Endothelial cell of umbilical vein (primary cell): ENCODE results near the gene ZNF74. TPM values are rescaled to one million over a fixed set of nuclear protein-coding genes. Genes with fewer than 3 reads are reported as not detected.

Experiments used
- BruUV-seq: library from RNA; stranded (reverse); fragments of 400-500 nt; replicated peaks from 2 replicates; lab custom pipeline; 2021; lab: Mats Ljungman, UMichigan
- CTCF ChIA-PET: fragments of 300-600, 350-600 bp; sonication (Branson Sonifier 250); formaldehyde crosslinking; loops from one replicate; lab custom pipeline; 2021; ENCODE audit warnings: antibody characterized with exemption, inconsistent platforms; lab: Charles Lee
- POLR2A ChIA-PET: fragments of 300-600, 350-600 bp; sonication (Branson Sonifier 250); formaldehyde crosslinking; loops from one replicate; lab custom pipeline; 2021; ENCODE audit warnings: antibody characterized with exemption, inconsistent platforms; lab: Charles Lee
- DNase-seq: peaks from one replicate; pipeline ENCODE4 v3.0.0-alpha.2; 2011; ENCODE audit warnings: low read depth, low spot score
- FAIRE-seq: peaks from 2 replicates; lab custom pipeline; 2011; peaks lifted over from hg19 to GRCh38; lab: Jason Lieb, UNC
- H2AFZ ChIP-seq: 2 replicates; pipeline ENCODE4 v1.6.0; 2012; ENCODE audit warnings: low read depth, low read length, control low read depth, inconsistent platforms
- H3K27ac ChIP-seq: 2 replicates; pipeline ENCODE4 v1.5.1; 2011; ENCODE audit warnings: low read depth, mild to moderate bottlenecking, control low read depth, low read length, moderate library complexity; ENCODE audit not compliant: insufficient read depth
- H3K27me3 ChIP-seq, 2 experiments: 2 replicates each; pipeline versions ENCODE4 v1.6.0 to v1.6.1; 2011; ENCODE audit warnings: low read length in 2 of 2, mixed read lengths in 1 of 2; ENCODE audit not compliant: control insufficient read depth in 2 of 2, insufficient read depth in 2 of 2
- H3K36me3 ChIP-seq, 2 experiments: 2 replicates in 1 of 2; 3 replicates in 1 of 2; pipeline ENCODE4 v1.5.1; 2011; ENCODE audit warnings: low read length in 2 of 2, mild to moderate bottlenecking in 1 of 2, moderate library complexity in 1 of 2; ENCODE audit not compliant: control insufficient read depth in 2 of 2, insufficient read depth in 2 of 2; ENCODE audit errors: extremely low read depth in 1 of 2
- H3K4me1 ChIP-seq: 3 replicates; pipeline ENCODE4 v1.5.1; 2011; ENCODE audit warnings: mild to moderate bottlenecking, low read length; ENCODE audit not compliant: control insufficient read depth, insufficient read depth; ENCODE audit errors: extremely low read depth
- H3K4me2 ChIP-seq: 2 replicates; pipeline ENCODE4 v1.6.1; 2011; ENCODE audit warnings: low read length, control low read depth, mixed read lengths; ENCODE audit not compliant: insufficient read depth
- H3K4me3 ChIP-seq, 3 experiments: fragments of 200-600 bp in 1 of 3; sonication (generic), shearing (Covaris generic) in 1 of 3; replicated peaks in 1 of 3; 2 replicates each; pipeline ENCODE4 v1.5.1; 2011 to 2016; ENCODE audit warnings: control low read depth in 3 of 3, low read length in 3 of 3, mild to moderate bottlenecking in 2 of 3, inconsistent platforms in 1 of 3, low read depth in 1 of 3, moderate library complexity in 1 of 3; ENCODE audit not compliant: insufficient read depth in 1 of 3
- H3K79me2 ChIP-seq: 2 replicates; pipeline ENCODE4 v1.6.0; 2012; ENCODE audit warnings: low read length, inconsistent platforms; ENCODE audit not compliant: control insufficient read depth, insufficient read depth
- H3K9ac ChIP-seq: replicated peaks from 2 replicates; pipeline ENCODE3; 2011; ENCODE audit warnings: low read length, control low read depth; ENCODE audit not compliant: insufficient read depth; ENCODE audit errors: extremely low read depth
- H3K9me1 ChIP-seq: replicated peaks from 3 replicates; pipeline ENCODE4 v1.6.0; 2011; ENCODE audit warnings: mild to moderate bottlenecking, low read length; ENCODE audit not compliant: control insufficient read depth, insufficient read depth; ENCODE audit errors: extremely low read depth
- H3K9me3 ChIP-seq: replicated peaks from 2 replicates; pipeline ENCODE4 v1.5.1; 2012; ENCODE audit warnings: low read length, inconsistent platforms; ENCODE audit not compliant: control insufficient read depth, insufficient read depth
- H4K20me1 ChIP-seq: replicated peaks from 2 replicates; pipeline ENCODE3; 2011; ENCODE audit warnings: mild to moderate bottlenecking, low read length; ENCODE audit not compliant: control insufficient read depth, insufficient read depth; ENCODE audit errors: extremely low read depth
- EZH2 ChIP-seq: IDR thresholded peaks from 2 replicates; pipeline ENCODE4 v1.6.1; 2012; ENCODE audit warnings: borderline replicate concordance, low read depth, mild to moderate bottlenecking, moderate library complexity, low read length, inconsistent platforms; ENCODE audit not compliant: severe bottlenecking
- FOS ChIP-seq: IDR thresholded peaks from 2 replicates; pipeline ENCODE4 v1.6.1; 2011; ENCODE audit warnings: mild to moderate bottlenecking, low read length, moderate library complexity, borderline replicate concordance; ENCODE audit not compliant: insufficient read depth
- GATA2 ChIP-seq: IDR thresholded peaks from 2 replicates; pipeline ENCODE4 v1.7.0; 2011; ENCODE audit warnings: low read depth, mild to moderate bottlenecking, moderate library complexity, mixed read lengths, low read length; ENCODE audit not compliant: insufficient read length, insufficient read depth
- JUN ChIP-seq: IDR thresholded peaks from 2 replicates; pipeline ENCODE4 v1.6.1; 2011; ENCODE audit warnings: borderline replicate concordance, low read depth; ENCODE audit not compliant: insufficient read length, insufficient read depth
- MYC ChIP-seq: IDR thresholded peaks from one replicate; pipeline ENCODE4 v1.6.1; 2011; ENCODE audit warnings: mild to moderate bottlenecking, low read depth, low read length
- POLR2A ChIP-seq: IDR thresholded peaks from 2 replicates; pipeline ENCODE4 v1.6.1; 2012; ENCODE audit warnings: low read depth, mild to moderate bottlenecking, control low read depth, low read length
- POLR2AphosphoS5 ChIP-seq: IDR thresholded peaks from 2 replicates; pipeline ENCODE4 v1.6.1; 2012; ENCODE audit warnings: low read depth, mild to moderate bottlenecking, control low read depth, low read length, moderate library complexity; ENCODE audit not compliant: insufficient read depth
- dilution Hi-C: fragments of 300-500 bp; cut with MboI; formaldehyde crosslinking; loops from one replicate; pipeline ENCODE4 v1.15.0; 2019; ENCODE audit warnings: low sequenced_read_pairs; ENCODE audit not compliant: extremely low pct_ligation_motif_present
- intact Hi-C: fragments of 100-400 bp; cut with micrococcal nuclease; formaldehyde crosslinking; loops from one replicate; pipeline ENCODE4 v1.10.0; 2022
- polyA plus RNA-seq, 4 experiments: library from polyadenylated mRNA; depleted of rRNA in 3 of 4; stranded (reverse) in 3 of 4; unstranded in 1 of 4; fragments of >200 nt; gene quantifications; 2 replicates each; pipeline versions ENCODE4 v1.2.1 to v1.2.3, GENCODE V29; 2011 to 2012; ENCODE audit warnings: missing spikeins in 1 of 4
- total RNA-seq: library from RNA; stranded (reverse); gene quantifications from 2 replicates; pipeline ENCODE4 v1.2.3, GENCODE V29; 2021
- TF ChIP-seq, protein P1 (sequence below): IDR thresholded peaks from 2 replicates; pipeline ENCODE4 v1.6.1; 2011; ENCODE audit not compliant: insufficient read depth, insufficient read length
- TF ChIP-seq, protein P2 (sequence below), 2 donors: IDR thresholded peaks; 1 replicate in 1 of 2; 2 replicates in 1 of 2; pipeline ENCODE4 v1.5.1; 2011; ENCODE audit warnings: low read length in 2 of 2, mild to moderate bottlenecking in 2 of 2, moderate library complexity in 2 of 2, control low read depth in 1 of 2, inconsistent platforms in 1 of 2, low read depth in 1 of 2; ENCODE audit not compliant: insufficient read depth in 1 of 2; ENCODE audit errors: extremely low read depth in 1 of 2

The ZNF74 gene
- total and polyA plus RNA-seq, 2 donors (not counting 3 experiments of a cell fraction or from before 2014, with no cell fraction given): 8.6 to 13.4 TPM

DNA sequence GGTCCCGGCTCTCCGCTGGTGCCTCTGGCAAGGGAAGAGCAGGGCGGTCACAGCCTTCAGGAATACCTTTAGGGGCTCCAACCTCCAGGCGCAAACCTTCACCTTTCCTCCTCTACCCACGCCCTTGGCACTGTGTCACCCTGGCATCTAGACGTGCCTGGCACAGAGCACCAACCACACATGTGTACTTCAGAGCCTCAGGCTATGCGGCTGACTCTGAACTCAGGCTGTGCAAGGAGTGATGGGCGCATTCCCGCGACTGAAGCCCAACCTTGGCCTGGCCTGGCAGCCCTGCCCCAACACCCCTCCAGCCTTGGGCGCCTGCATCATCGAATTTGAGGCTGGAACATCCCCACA lies 32.3 kb downstream of the ZNF74 start:
- Histone ChIP-seq H3K4me3 (no peak overlapping the region), H3K27ac (no peak overlapping the region), H3K4me1 (peaks cover 2% of the 10 kb centered on the region), H4K20me1 (no peaks in the 10 kb centered on the region), H3K27me3 (no peaks in the 10 kb centered on the region), H3K79me2 (no peaks in the 10 kb centered on the region), H3K9me1 (no peaks in the 10 kb centered on the region), H2AFZ (no peak overlapping the region), H3K9me3 (no peaks in the 10 kb centered on the region), H3K36me3 (peaks cover 4 to 18% of the 10 kb centered on the region in 2 experiments), H3K4me2 (no peak overlapping the region), H3K9ac (no peak overlapping the region)
- DNase-seq (no peak), FAIRE-seq (no peak)
- intact Hi-C loops (no loop called here), dilution Hi-C loops (no loop called here)
- TF ChIP-seq, protein P1, sequence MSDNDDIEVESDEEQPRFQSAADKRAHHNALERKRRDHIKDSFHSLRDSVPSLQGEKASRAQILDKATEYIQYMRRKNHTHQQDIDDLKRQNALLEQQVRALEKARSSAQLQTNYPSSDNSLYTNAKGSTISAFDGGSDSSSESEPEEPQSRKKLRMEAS: no peak
- TF ChIP-seq POLR2A (no peak), MYC (no peak), FOS (no peak), GATA2 (no peak), EZH2 (no peak), POLR2AphosphoS5 (no peak), JUN (no peak)
- TF ChIP-seq, protein P2, sequence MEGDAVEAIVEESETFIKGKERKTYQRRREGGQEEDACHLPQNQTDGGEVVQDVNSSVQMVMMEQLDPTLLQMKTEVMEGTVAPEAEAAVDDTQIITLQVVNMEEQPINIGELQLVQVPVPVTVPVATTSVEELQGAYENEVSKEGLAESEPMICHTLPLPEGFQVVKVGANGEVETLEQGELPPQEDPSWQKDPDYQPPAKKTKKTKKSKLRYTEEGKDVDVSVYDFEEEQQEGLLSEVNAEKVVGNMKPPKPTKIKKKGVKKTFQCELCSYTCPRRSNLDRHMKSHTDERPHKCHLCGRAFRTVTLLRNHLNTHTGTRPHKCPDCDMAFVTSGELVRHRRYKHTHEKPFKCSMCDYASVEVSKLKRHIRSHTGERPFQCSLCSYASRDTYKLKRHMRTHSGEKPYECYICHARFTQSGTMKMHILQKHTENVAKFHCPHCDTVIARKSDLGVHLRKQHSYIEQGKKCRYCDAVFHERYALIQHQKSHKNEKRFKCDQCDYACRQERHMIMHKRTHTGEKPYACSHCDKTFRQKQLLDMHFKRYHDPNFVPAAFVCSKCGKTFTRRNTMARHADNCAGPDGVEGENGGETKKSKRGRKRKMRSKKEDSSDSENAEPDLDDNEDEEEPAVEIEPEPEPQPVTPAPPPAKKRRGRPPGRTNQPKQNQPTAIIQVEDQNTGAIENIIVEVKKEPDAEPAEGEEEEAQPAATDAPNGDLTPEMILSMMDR (IDR thresholded peaks at IDR 0.05; ENCODE audit: extremely low read depth in 1 of 2, insufficient read depth in 1 of 2, low read depth in 1 of 2, low read length in 2 of 2): no peak
- ChIA-PET POLR2A (no interaction called here), CTCF (interaction anchor here (2.6 kb wide), 1 partner anchor 8 kb away, joined by 23 read pairs; no protein-coding TSS in a partner anchor)
- no TSS peak for BruUV-seq
